IMR-90 (cell line): ENCODE measurements around the gene IDH3A. TPM values are rescaled to one million over a fixed set of nuclear protein-coding genes. Genes with fewer than 3 reads are reported as not detected.

Source experiments
- ATAC-seq: fragments of 200-7000 bp; cut with Tn5 transposase; 2 replicates; pipeline ENCODE4 v1.9.1; 2020; ENCODE audit warnings: low read depth, mild to moderate bottlenecking, moderate library complexity
- BruUV-seq: library from RNA; stranded (reverse); fragments of 400-500 nt; replicated peaks from 2 replicates; lab custom pipeline; 2021; lab: Mats Ljungman, UMichigan
- CTCF ChIA-PET: fragments of 300-600 bp; formaldehyde crosslinking; extraction: SDS; loops from one replicate; lab custom pipeline; 2021; ENCODE audit warnings: antibody characterized with exemption; lab: Yijun Ruan, JAX
- POLR2A ChIA-PET: fragments of 300-600 bp; sonication (Branson Sonifier 250); formaldehyde crosslinking; loops from one replicate; lab custom pipeline; 2022; ENCODE audit warnings: antibody characterized with exemption; ENCODE audit not compliant: unreplicated experiment; lab: Charles Lee
- DNase-seq: peaks from one replicate; pipeline ENCODE4 v3.0.0; 2013
- H2AFZ ChIP-seq: replicated peaks from 2 replicates; pipeline ENCODE3; 2013; ENCODE audit warnings: low read length, mild to moderate bottlenecking; ENCODE audit not compliant: poor library complexity
- H2AK5ac ChIP-seq: 2 replicates; pipeline ENCODE4 v1.6.1; 2013; ENCODE audit warnings: low read depth, low read length, inconsistent platforms
- H2AK9ac ChIP-seq: replicated peaks from 2 replicates; pipeline ENCODE3; 2013; ENCODE audit warnings: mild to moderate bottlenecking, low read depth, low read length, moderate library complexity; ENCODE audit not compliant: poor library complexity
- H2BK120ac ChIP-seq: 2 replicates; pipeline ENCODE4 v1.6.1; 2013; ENCODE audit warnings: low read depth, low read length, inconsistent platforms
- H2BK15ac ChIP-seq: 3 replicates; pipeline ENCODE4 v1.6.1; 2013; ENCODE audit warnings: low read depth, low read length, inconsistent platforms
- H2BK20ac ChIP-seq: 2 replicates; pipeline ENCODE4 v1.6.1; 2013; ENCODE audit warnings: low read depth, mild to moderate bottlenecking, inconsistent platforms, low read length, moderate library complexity
- H2BK5ac ChIP-seq: 2 replicates; pipeline ENCODE4 v1.6.1; 2013; ENCODE audit warnings: mild to moderate bottlenecking, low read depth, low read length, inconsistent platforms; ENCODE audit not compliant: poor library complexity, severe bottlenecking
- H3K14ac ChIP-seq: replicated peaks from 2 replicates; pipeline ENCODE4 v1.6.1; 2013; ENCODE audit warnings: low read depth, low read length, inconsistent platforms
- H3K18ac ChIP-seq: 2 replicates; pipeline ENCODE4 v1.6.1; 2013; ENCODE audit warnings: low read depth, low read length, control low read depth
- H3K23ac ChIP-seq: 2 replicates; pipeline ENCODE4 v1.6.1; 2013; ENCODE audit warnings: low read depth, low read length, inconsistent platforms
- H3K27ac ChIP-seq: 2 replicates; pipeline ENCODE4 v1.5.1; 2013; ENCODE audit warnings: mild to moderate bottlenecking, control low read depth, low read length; ENCODE audit not compliant: insufficient read depth
- H3K27me3 ChIP-seq: 2 replicates; pipeline ENCODE4 v1.6.1; 2013; ENCODE audit warnings: low read length; ENCODE audit not compliant: control insufficient read depth, insufficient read depth
- H3K36me3 ChIP-seq: 2 replicates; pipeline ENCODE4 v1.6.1; 2013; ENCODE audit warnings: low read length, mixed read lengths; ENCODE audit not compliant: control insufficient read depth, insufficient read depth
- H3K4ac ChIP-seq: 2 replicates; pipeline ENCODE4 v1.6.1; 2013; ENCODE audit warnings: low read depth, low read length, inconsistent platforms
- H3K4me1 ChIP-seq: 2 replicates; pipeline ENCODE4 v1.6.1; 2013; ENCODE audit warnings: low read length, mixed read lengths; ENCODE audit not compliant: control insufficient read depth, insufficient read depth
- H3K4me2 ChIP-seq: 2 replicates; pipeline ENCODE4 v1.6.1; 2013; ENCODE audit warnings: low read depth, mild to moderate bottlenecking, control low read depth, low read length, moderate library complexity
- H3K4me3 ChIP-seq: 2 replicates; pipeline ENCODE4 v1.5.1; 2013; ENCODE audit warnings: low read depth, mild to moderate bottlenecking, control low read depth, low read length, moderate library complexity; ENCODE audit not compliant: insufficient read depth
- H3K56ac ChIP-seq: 2 replicates; pipeline ENCODE4 v1.6.1; 2013; ENCODE audit warnings: low read length, inconsistent platforms; ENCODE audit not compliant: insufficient read depth; ENCODE audit errors: extremely low read depth
- H3K79me1 ChIP-seq, 2 experiments: 2 replicates each; pipeline ENCODE4 v1.6.1; 2013; ENCODE audit warnings: low read length in 2 of 2, inconsistent platforms in 1 of 2, low read depth in 1 of 2
- H3K9ac ChIP-seq: 2 replicates; pipeline ENCODE4 v1.6.1; 2013; ENCODE audit warnings: low read depth, low read length, control low read depth
- H3K9me1 ChIP-seq: 2 replicates; pipeline ENCODE4 v1.6.1; 2013; ENCODE audit warnings: low read length, inconsistent platforms; ENCODE audit not compliant: insufficient read depth
- H3K9me3 ChIP-seq: 2 replicates; pipeline ENCODE4 v1.6.1; 2013; ENCODE audit warnings: low read length; ENCODE audit not compliant: control insufficient read depth, insufficient read depth
- H4K20me1 ChIP-seq: 2 replicates; pipeline ENCODE4 v1.6.1; 2013; ENCODE audit warnings: low read length, inconsistent platforms; ENCODE audit not compliant: insufficient read depth
- H4K5ac ChIP-seq: 2 replicates; pipeline ENCODE4 v1.6.1; 2013; ENCODE audit warnings: mild to moderate bottlenecking, low read depth, low read length, control low read depth
- H4K8ac ChIP-seq, 2 experiments: 2 replicates each; pipeline ENCODE4 v1.6.1; 2013; ENCODE audit warnings: low read depth in 2 of 2, low read length in 2 of 2, control low read depth in 1 of 2, inconsistent platforms in 1 of 2
- H4K91ac ChIP-seq: 2 replicates; pipeline ENCODE4 v1.6.1; 2013; ENCODE audit warnings: low read depth, low read length, inconsistent platforms; ENCODE audit not compliant: insufficient read depth
- CEBPB ChIP-seq: IDR thresholded peaks from 2 replicates; pipeline ENCODE4 v1.6.1; 2012; ENCODE audit warnings: low read depth, low read length, improper control_type of control experiment
- CHD1 ChIP-seq: IDR thresholded peaks from 2 replicates; pipeline ENCODE4 v1.6.1; 2012; ENCODE audit warnings: low read depth, low read length, improper control_type of control experiment
- NFE2L2 ChIP-seq: fragments of 150-350 bp; IDR thresholded peaks from 2 replicates; pipeline ENCODE4 v1.6.1; 2016; ENCODE audit warnings: low read depth, mild to moderate bottlenecking, low read length
- RFX5 ChIP-seq: IDR thresholded peaks from 2 replicates; pipeline ENCODE4 v1.8.0; 2012; ENCODE audit warnings: low read depth, mild to moderate bottlenecking, low read length, moderate library complexity
- USF2 ChIP-seq: fragments of 150-350 bp; IDR thresholded peaks from 2 replicates; pipeline ENCODE4 v1.6.1; 2017; ENCODE audit warnings: mild to moderate bottlenecking, antibody characterized with exemption, low read length, low read depth
- WGBS, 2 experiments: methylation state at CpG; one replicate each; pipeline versions ENCODE4 v1.1.5 to v1.1.7; 2013; ENCODE audit warnings: missing lambda C conversion rate in 2 of 2; ENCODE audit not compliant: insufficient read length in 1 of 2; ENCODE audit errors: extremely low coverage in 2 of 2; 5-methylcytosine and 5-hydroxymethylcytosine counted together
- dilution Hi-C: fragments of 300-500 bp; cut with HindIII; formaldehyde crosslinking; loops from one replicate; pipeline ENCODE4 v1.14.3; 2018; ENCODE audit warnings: low sequenced_read_pairs; ENCODE audit not compliant: unreplicated experiment
- in situ Hi-C: fragments of 300-500 bp; cut with MboI; formaldehyde crosslinking; loops from 3 replicates; pipeline ENCODE4 v1.14.3; 2019; ENCODE audit warnings: low sequenced_read_pairs, inconsistent platforms, mixed read lengths
- intact Hi-C: fragments of 100-400 bp; cut with micrococcal nuclease; formaldehyde crosslinking; loops from 2 replicates; pipeline ENCODE4 v1.10.0; 2022
- polyA plus RNA-seq, 3 experiments: library from polyadenylated mRNA; depleted of rRNA; stranded (reverse); fragments of >200 nt; gene quantifications; 2 replicates each; pipeline ENCODE4 v1.2.3, GENCODE V29; 2012; ENCODE audit warnings: low replicate concordance in 1 of 3
- total RNA-seq: library from RNA; depleted of rRNA; stranded (reverse); fragments of >200 nt; gene quantifications from 2 replicates; pipeline ENCODE4 v1.2.3, GENCODE V29; 2012

The IDH3A gene
- total and polyA plus RNA-seq, 2 of the 4 experiments (the other 2 are of a cell fraction) = 34.5 to 47.7 TPM

GRCh38 chr15:78125267-78125666 lies 23.9 kb upstream of the IDH3A start:
- H4K91ac ChIP-seq = no peak overlapping the region
- H3K27me3 ChIP-seq = peaks cover 32% of the 10 kb centered on the region; the same call in 1 of the 2 replicates
- H2BK5ac ChIP-seq = no peak overlapping the region
- no peak for ATAC-seq
- H3K18ac ChIP-seq = no peak overlapping the region
- H2BK15ac ChIP-seq = no peak overlapping the region
- no peak overlapping the region for H2AK9ac ChIP-seq
- peaks cover 3% of the 10 kb centered on the region for H3K9me1 ChIP-seq
- 0 out of 2 replicates have a peak, but pooled peaks cover 6% of the 10 kb centered on the region for H4K20me1 ChIP-seq
- WGBS, 2 experiments = no CpG with 5 or more reads among the region's 3 CpGs
- BruUV-seq = no TSS peak
- no peak for TF ChIP-seq CEBPB
- no peak for TF ChIP-seq USF2
- no peak for TF ChIP-seq NFE2L2
- TF ChIP-seq CHD1 = no peak
- no peak for TF ChIP-seq RFX5
- H3K9me3 ChIP-seq = no peaks in the 10 kb centered on the region
- H3K4me2 ChIP-seq = no peak overlapping the region
- H3K27ac ChIP-seq = no peak overlapping the region
- H2BK120ac ChIP-seq = no peak overlapping the region
- ChIA-PET POLR2A (no interaction called here), CTCF (no interaction called here)
- no peak overlapping the region for H3K4me3 ChIP-seq
- peaks cover 1% of the 10 kb centered on the region; the same call in 1 of the 2 replicates for H3K4me1 ChIP-seq
- dilution Hi-C loops (no loop called here), intact Hi-C loops (no loop called here), in situ Hi-C loops (no loop called here)
- H3K9ac ChIP-seq = no peak overlapping the region
- H2AK5ac ChIP-seq = no peak overlapping the region
- no peak for DNase-seq
- H3K4ac ChIP-seq = no peak overlapping the region
- H4K8ac ChIP-seq = no peak overlapping the region
- H3K23ac ChIP-seq = no peak overlapping the region
- no peak overlapping the region for H2BK20ac ChIP-seq
- H3K36me3 ChIP-seq = no peaks in the 10 kb centered on the region
- H3K79me1 ChIP-seq = no peaks in the 10 kb centered on the region
- no peak overlapping the region for H2AFZ ChIP-seq
- no peak overlapping the region for H4K5ac ChIP-seq
- H3K56ac ChIP-seq = no peak overlapping the region
- no peak overlapping the region for H3K14ac ChIP-seq
